Hematopoietic multipotent progenitor cell (in vitro differentiated cells): ENCODE results near the gene TIPIN. TPM values are rescaled to one million over a fixed set of nuclear protein-coding genes. Genes with fewer than 3 reads are reported as not detected.
A peak's percentile ranks its signal among the peaks of the same experiment; 100 is the strongest.
"Not testable (repeated sequence)": the region's sequence is repeated elsewhere in the genome, so short reads cannot be mapped to it uniquely, and the experiment has no call there.

ENCODE experiments used
- DNase-seq, 3 donors: peaks; one replicate each; pipeline ENCODE4 v3.0.0-alpha.2; 2011 to 2015; ENCODE audit warnings: low read depth in 2 of 3, low spot score in 2 of 3
- total RNA-seq: library from RNA; depleted of rRNA; stranded (reverse); fragments of >200 nt; gene quantifications from one replicate; pipeline ENCODE4 v1.2.3, GENCODE V29; 2012

Gene TIPIN
- total RNA-seq, 1 donor = 4.0 TPM

DNA sequence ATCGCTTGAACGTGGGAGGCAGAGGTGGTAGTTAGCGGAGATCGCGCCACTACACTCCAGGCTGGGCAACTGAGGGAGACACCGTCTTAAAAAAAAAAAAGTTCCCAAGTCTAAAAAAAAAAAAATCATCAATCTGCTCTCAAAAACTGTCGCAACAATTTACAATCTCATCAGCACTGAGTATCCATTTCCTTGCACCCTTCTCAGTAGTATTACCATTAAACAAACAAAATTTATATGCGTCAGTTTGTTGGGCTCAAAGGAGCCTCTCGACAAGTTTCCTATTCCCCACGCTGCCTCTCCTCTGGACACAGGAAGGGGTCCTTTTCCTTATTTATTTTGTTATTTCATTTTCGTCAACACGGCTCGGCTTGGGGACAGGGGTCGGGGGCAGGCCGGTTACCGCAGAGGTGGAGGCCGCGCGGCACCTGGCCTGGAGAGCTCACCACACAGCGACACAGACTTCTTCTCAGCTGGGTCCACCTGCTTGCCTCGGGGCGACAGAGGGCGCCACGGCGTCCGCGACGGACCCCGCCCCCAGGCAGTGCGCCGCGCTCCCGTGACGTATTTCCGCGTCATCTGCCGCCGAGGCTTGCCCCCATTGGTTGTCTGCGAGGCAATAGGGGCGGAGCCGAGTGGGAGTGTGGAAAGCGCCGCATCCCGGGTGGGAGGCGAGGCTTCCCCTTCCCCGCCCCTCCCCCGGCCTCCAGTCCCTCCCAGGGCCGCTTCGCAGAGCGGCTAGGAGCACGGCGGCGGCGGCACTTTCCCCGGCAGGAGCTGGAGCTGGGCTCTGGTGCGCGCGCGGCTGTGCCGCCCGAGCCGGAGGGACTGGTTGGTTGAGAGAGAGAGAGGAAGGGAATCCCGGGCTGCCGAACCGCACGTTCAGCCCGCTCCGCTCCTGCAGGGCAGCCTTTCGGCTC, 30.0 kb upstream of the TIPIN start, which contains the start of gene MAP2K1:
MAP2K1 (plus strand) TSS at position 709 of the 920 bp plus-strand sequence. CDS start 436 bp downstream, outside the sequence.
- DNase-seq = peak; percentile 95 to 98 (median 97)

GRCh38 chr15:66381376-66381775, 24.9 kb upstream of the TIPIN start:
- DNase-seq = not testable (repeated sequence)

DNA sequence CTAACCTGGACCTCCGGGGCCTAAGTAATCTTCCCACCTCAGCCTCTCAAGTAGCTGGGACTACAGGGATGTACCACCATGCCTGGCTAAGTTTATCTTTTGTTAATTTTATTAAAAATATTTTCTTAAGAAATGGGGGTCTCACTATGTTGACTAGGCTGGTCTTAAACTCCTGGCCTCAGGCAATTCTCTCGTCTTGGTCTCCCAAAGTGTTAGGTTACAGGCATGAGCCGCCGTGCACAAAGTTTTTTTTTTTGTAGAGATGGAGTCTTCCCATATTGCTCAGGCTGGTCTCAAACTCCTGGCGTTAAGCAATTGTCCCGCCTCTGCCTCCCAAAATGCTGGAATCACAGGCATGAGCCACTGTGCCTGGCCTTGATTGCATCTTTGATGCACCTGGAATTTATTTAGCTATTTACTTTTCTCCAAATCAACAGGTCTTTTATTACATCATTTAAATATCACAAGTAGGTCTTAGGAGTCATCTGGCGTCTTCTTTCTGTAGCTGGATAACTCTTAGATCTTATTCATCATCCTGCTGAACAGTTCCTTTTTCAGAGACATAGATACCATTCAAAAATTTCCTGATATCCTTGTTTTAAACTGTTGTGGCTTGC, 22.4 kb upstream of the TIPIN start:
- no peak for DNase-seq

DNA sequence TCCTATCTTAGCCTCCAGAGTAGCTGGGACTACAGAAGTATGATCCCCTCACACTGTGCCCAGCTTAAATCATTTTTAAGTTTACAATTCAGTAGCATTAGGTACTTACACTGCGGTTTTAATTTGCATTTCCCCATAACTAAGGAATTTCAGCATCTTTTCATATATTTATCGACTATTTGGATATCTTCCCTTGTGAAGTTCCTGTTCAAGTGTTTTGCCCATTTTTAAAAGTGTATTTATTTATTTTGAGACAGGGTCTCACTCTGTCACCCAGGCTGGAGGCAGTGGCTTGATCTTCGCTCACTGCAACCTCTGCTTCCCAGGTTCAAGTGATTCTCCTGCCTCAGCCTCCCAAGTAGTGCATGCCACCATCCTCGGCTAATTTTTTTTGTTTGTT, 17.7 kb upstream of the TIPIN start:
- no peak for DNase-seq

GRCh38 chr15:66369773-66370651, 13.5 kb upstream of the TIPIN start:
- peak in 2 of 3 donors; percentile 37 to 50 for DNase-seq

GRCh38 chr15:66364944-66365528, 8.6 kb upstream of the TIPIN start:
- no peak for DNase-seq

DNA sequence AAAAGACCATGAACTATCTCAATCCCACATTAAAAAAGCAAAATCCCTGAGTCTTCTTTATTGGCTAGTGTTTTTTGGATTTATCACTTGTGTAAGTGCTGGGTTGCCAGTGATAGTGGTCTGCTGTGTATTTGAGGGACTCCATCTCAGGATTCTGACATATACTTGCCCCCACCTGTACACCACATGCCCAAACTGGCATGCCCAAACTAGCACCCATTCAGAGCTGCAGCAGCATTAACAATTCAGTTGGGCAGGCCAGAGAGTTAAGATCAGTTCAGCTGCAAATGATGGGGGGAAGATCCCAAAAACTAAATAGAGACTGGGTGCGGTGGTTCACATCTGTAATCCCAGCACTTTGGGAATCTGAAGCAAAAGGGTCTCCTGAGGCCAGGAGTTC, 6.3 kb upstream of the TIPIN start:
- no peak for DNase-seq

- DNase-seq = not testable (repeated sequence)
These were observed 5.4 kb upstream of the TIPIN start for GRCh38 chr15:66361745-66362460.

DNA sequence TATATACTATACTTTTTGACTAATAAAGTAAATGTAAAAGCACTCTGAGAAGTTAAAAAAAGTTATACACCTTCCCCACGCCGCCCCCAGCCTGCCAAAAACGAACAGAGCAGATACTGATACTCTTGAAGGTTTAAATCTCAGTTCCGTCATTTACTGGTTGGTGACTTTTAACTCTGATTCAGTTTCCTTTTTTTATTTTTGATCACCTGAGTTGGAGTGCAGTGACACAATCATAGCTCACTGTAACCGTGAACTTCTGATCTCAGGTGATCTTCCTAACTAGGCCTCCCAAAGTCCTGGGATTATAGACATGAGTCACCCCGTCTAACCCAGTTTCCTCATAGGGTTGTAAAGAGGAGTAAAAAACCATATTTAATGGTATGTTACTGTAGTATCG, 3.3 kb upstream of the TIPIN start:
- no peak for DNase-seq

DNA sequence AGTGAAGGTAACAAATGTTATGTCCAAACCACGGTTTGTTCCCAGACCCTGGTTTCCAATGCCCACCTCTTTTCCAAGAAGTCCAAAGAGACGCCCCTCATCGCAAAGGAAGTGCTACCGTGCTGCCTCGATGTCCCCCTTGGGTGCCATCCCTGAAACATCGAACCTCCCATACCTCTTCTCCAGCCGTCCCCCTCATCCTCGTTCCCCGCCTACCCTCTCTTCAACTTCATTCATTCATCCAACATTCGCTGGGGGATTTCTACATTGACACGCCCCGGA, 467 bp downstream of the TIPIN start:
- no peak for DNase-seq

DNA sequence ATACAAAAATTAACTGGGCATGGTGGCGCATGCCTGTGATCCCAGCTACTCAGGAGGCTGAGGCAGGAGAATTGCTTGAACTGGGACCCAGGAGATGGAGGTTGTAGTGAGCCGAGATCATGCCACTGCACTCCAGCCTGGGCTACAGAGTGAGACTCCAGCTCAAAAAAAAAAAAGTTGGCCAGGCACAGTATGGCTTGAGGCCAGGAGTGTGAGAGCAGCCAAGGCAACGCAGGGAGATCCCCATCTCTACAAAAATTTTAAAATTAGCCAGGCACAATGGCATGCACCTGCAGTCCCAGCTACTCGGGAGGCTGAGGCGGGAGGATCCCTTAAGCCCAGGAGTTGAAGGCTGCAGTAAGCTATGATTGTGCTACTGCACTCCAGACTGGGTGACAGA, 8.0 kb downstream of the TIPIN start:
- not testable (repeated sequence) for DNase-seq

DNA sequence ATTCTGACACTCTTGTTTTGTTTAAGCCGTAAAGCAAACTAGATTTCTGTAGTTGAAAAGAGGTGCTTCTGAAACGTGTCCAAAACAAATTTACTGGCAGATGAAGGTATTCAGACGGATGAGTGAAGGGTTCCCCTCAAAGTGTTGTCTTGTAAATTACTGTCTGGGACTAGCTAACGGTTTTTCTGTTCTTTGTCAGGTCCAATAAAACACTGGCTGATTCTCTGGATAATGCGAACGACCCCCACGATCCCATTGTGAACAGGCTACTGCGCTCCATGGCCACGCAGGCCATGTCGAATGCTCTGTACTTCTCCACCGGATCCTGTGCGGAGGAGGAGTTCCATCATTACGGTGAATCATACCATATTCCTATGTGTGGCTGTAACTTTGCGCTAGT, 27.7 kb downstream of the TIPIN start:
- no peak for DNase-seq

DNA sequence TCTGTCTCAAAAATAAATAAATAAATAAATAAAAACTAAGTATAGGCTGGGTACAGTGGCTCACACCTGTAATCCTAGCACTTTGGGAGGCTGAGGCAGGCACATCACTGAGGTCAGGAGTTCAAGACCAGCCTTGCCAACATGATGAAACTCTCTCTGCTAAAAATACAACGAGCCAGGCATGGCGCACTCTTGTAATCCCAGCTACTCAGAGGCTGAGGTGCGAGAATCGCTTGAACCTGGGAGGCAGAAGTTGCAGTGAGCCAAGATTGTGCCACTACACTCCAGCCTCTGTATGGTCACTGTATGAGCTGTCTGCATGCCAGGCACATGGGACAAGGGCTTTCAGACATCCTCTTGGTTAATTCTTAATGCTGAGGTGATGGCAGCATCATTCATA, 28.7 kb downstream of the TIPIN start:
- no peak for DNase-seq

GRCh38 chr15:66326051-66326450, 30.4 kb downstream of the TIPIN start:
- DNase-seq = no peak

DNA sequence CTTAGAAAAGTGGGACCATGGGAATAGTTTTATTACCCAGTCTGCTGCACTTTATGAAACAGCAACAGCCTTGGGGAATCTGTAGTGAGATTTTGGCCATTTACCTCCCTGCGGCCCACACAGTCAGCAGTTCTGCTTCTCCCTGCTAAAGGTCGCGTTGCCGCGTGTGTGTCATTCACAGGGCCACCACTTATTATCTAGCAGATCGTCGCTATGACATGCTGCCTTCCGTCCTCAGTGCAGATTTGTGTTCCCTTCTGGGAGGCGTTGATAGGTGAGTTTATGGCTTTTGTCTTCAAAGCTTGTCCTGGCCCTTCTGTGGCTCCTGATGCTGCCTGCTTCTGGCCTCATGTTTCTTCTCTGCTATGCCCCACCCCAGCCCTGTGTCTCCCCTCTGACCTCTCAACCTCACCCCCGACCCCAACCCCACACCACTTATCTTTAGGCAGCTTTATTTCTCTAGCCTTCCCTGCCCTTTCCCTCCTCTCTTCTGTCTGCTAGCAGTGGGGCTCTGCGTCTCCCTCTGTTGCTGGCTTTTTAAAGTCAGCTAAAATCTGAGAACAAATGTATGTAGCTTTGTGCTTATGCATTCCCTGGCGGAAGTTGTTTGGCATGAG, 33.1 kb downstream of the TIPIN start:
- DNase-seq = no peak

DNA sequence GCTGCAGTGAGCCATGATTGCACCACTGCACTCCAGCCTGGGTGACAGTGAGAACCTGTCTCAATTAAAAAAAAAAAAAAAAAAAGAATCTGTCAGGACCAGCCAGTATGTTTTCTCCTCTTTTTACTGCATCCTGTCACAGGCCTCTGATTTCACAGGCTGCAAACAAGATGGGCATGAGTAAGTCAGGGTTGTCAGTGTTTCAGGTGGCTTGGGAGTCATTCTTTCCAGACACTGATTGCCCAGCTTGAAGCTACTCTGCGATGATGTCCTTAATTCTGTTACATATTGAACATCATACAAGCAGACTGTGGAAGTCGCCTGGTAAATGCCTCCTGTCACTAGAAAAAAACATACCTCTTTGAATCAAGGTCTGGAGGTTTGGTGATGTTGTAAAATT, 44.3 kb downstream of the TIPIN start:
- DNase-seq = no peak

DNA sequence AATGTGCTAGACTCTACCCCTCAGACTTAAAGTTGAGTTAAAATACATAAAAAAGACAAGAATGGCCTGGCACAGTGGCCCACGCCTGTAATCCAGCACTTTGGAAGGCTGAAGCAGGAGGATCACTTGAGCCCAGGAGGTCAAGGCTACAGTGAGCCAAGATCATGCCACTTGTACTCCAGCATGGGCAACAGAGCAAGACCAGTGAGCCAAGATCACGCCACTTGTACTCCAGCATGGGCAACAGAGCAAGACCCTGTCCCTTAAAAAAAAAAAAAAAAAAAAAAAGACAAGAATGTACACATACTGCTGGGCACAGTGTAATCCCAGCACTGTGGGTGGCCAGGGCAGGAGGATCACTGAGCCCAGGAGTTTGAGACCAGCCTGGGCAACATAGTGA, 45.7 kb downstream of the TIPIN start:
- DNase-seq = no peak

DNA sequence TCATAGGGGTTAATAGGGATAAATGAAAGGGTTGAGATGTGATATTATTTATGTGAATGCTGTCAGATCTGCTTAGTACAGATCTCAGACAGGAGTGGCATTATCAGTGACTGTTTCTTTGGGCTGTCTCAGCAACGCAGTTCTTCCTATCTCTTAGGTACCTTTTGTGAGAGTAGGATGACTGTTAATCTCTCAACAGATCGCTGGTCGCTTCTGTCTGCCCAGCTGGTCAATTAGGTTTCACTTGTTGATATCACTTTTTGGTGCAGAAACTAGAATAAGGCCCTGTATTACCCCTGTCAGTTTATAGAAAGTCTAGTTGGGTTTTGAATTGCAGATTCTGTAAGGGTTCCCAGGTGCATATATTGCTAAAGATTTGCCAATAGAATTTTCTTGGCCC, 46.7 kb downstream of the TIPIN start:
- no peak for DNase-seq

GRCh38 chr15:66308531-66308930, 48.0 kb downstream of the TIPIN start:
- DNase-seq = no peak

GRCh38 chr15:66306381-66306780, 50.1 kb downstream of the TIPIN start:
- DNase-seq = no peak
